ENCODE measurements around the gene ATP2C2.

DNA sequence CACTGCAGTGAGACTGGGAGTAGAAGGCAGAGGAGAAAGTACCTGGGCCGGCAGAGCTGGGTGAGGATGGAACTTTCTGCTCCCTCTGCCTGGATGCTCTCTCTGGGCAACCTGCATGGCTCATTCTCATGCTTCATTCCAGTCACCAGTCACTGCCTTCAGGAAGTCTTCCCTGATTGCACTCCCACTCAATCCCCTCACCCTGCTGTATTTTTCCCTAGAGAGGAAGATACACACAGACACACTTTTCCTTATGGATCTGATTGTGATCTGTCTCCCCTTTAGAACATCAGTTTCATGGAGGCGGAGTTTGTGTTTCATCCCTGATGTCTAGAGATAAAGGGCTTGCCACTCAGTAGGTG is 91.2 kb downstream of the ATP2C2 start:
- TF ChIP-seq, protein P1, sequence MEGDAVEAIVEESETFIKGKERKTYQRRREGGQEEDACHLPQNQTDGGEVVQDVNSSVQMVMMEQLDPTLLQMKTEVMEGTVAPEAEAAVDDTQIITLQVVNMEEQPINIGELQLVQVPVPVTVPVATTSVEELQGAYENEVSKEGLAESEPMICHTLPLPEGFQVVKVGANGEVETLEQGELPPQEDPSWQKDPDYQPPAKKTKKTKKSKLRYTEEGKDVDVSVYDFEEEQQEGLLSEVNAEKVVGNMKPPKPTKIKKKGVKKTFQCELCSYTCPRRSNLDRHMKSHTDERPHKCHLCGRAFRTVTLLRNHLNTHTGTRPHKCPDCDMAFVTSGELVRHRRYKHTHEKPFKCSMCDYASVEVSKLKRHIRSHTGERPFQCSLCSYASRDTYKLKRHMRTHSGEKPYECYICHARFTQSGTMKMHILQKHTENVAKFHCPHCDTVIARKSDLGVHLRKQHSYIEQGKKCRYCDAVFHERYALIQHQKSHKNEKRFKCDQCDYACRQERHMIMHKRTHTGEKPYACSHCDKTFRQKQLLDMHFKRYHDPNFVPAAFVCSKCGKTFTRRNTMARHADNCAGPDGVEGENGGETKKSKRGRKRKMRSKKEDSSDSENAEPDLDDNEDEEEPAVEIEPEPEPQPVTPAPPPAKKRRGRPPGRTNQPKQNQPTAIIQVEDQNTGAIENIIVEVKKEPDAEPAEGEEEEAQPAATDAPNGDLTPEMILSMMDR (conservative IDR thresholded peaks at IDR 0.05), result no peak
- TF ChIP-seq ZFX (IDR thresholded peaks at IDR 0.05), result no peak

All from C4-2B (cell line).